Ovary (tissue), 9 donors: Measurements from ENCODE around the gene PAK6. TPM values are rescaled to one million over a fixed set of nuclear protein-coding genes. Genes with fewer than 3 reads are reported as not detected.
A peak's percentile ranks its signal among the peaks of the same experiment; 100 is the strongest.

Source experiments
- DNase-seq, 5 donors: peaks; one replicate each; pipeline ENCODE4 v3.0.0-alpha.2; 2019 to 2020
- H3K27ac ChIP-seq, 2 donors: fragments of 200-600 bp; one replicate each; pipeline versions ENCODE4 v1.5.1 to v1.8.0; 2019 to 2022
- H3K27me3 ChIP-seq: fragments of 200-600 bp; one replicate; pipeline ENCODE4 v1.8.0; 2022
- H3K36me3 ChIP-seq: fragments of 200-600 bp; sonication (generic); one replicate; pipeline ENCODE4 v1.5.1; 2019
- H3K4me1 ChIP-seq: one replicate; pipeline ENCODE4 v1.8.1; 2013; ENCODE audit warnings: mild to moderate bottlenecking, moderate library complexity; ENCODE audit not compliant: insufficient read depth
- H3K4me3 ChIP-seq: fragments of 200-600 bp; sonication (generic); one replicate; pipeline ENCODE4 v1.5.1; 2017
- H3K9me3 ChIP-seq, 2 donors: fragments of 200-600 bp in 1 of 2; sonication (generic) in 1 of 2; one replicate each; pipeline versions ENCODE4 v1.5.1 to v1.8.1; 2013 to 2019; ENCODE audit warnings: mild to moderate bottlenecking in 1 of 2, moderate library complexity in 1 of 2
- EP300 ChIP-seq: sonication (generic); formaldehyde crosslinking; IDR thresholded peaks from one replicate; pipeline ENCODE4 v1.6.1; 2017; ENCODE audit warnings: antibody characterized with exemption
- POLR2A ChIP-seq: fragments of 450-650 bp; IDR thresholded peaks from one replicate; pipeline ENCODE4 v1.6.1; 2017; ENCODE audit warnings: antibody characterized with exemption, mild to moderate bottlenecking, moderate library complexity
- WGBS, 3 donors: extraction: QIAGEN DNeasy Blood & Tissue Kit in 1 of 3; methylation state at CpG; one replicate each; pipeline versions ENCODE4 v1.1.5 to v1.1.7; 2013 to 2017; 5-methylcytosine and 5-hydroxymethylcytosine counted together
- intact Hi-C, 4 donors: fragments of 100-400 bp; cut with DNase I; formaldehyde crosslinking; loops; one replicate each; pipeline versions ENCODE4 v1.11.0 to v1.15.1; 2022 to 2023
- polyA plus RNA-seq, 2 donors: library from polyadenylated mRNA; stranded (reverse); fragments of 200-250 nt in 1 of 2; fragments of 350-450 nt in 1 of 2; fragmentation: Illumina TruSeq in 1 of 2; extraction: RNeasy Lipid Tissue Mini Kit (QIAGEN cat#74804) in 1 of 2; gene quantifications; one replicate each; pipeline ENCODE4 v1.2.3, GENCODE V29; 2013 to 2014
- total RNA-seq, 7 donors: library from RNA; depleted of rRNA in 2 of 7; stranded (reverse); fragments of >200 nt in 2 of 7; fragmentation: NEBNext Ultra II Directional in 3 of 7; extraction: Animal tissue kit (Norgen Biotek cat#: 25700) in 3 of 7; gene quantifications; one replicate each; pipeline versions ENCODE4 v1.1.0 to v1.2.4, GENCODE V29; 2016 to 2023
- TF ChIP-seq, protein P1 (sequence below), 3 donors: fragments of 450-650 bp in 2 of 3; fragments of 200-600 bp in 1 of 3; IDR thresholded peaks; one replicate each; pipeline versions ENCODE4 v1.5.1 to v1.8.0; 2016 to 2022; ENCODE audit warnings: antibody characterized with exemption in 3 of 3, mild to moderate bottlenecking in 1 of 3
- donor health status: DM: no; HTN: no; CAD: no; lungs with moderate emphysema.
- donor health status: DM: no; HTN: no; CAD: no.
- donor health status: Bipolar disorder and iron deficiency.
- donor health status: DM: yes; HTN: yes; CAD: no.
- donor health status: DM: no; HTN: no; CAD: no.
- donor health status: DM: yes; HTN: yes; CAD: no.

Gene PAK6
- total and polyA plus RNA-seq, 9 donors = 0.36 to 6.7 (median 1.5) TPM

DNA sequence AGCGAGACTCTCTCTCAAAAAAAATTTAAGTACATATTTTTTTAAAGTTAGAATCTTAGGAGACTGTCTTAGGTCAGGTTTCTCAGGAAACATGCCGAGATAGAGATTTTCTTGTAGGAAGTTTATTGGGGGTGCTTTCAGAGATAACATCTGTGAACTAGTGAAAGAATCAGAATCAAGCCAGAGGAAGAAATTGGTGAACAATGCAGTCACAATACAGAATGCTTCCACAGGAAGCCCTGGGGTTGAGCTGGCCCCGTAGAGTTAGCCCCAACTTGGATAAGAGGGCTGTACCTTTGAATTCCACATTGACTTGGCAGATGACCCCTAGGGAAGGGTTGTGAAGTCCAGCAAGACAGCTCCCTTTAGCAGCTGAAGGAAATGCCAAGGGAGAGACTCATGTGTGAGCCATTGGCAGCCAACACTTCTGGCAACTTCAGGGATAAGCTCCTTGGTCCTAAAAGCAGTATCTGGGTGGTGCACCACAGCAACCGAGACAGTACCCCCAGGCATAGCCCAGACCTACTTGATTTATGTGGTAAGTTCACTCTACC, 75.9 kb downstream of the PAK6 start:
- WGBS, 3 donors = 79 to 85% (median 79%) methylated on average over 4 of the region's 4 CpGs
- H3K36me3 ChIP-seq = no peaks in the 10 kb centered on the region
- intact Hi-C loops = no loop called here
- H3K9me3 ChIP-seq = no peaks in the 10 kb centered on the region
- H3K4me1 ChIP-seq = no peaks in the 10 kb centered on the region
- TF ChIP-seq EP300 (no peak), POLR2A (no peak)
- TF ChIP-seq, protein P1, sequence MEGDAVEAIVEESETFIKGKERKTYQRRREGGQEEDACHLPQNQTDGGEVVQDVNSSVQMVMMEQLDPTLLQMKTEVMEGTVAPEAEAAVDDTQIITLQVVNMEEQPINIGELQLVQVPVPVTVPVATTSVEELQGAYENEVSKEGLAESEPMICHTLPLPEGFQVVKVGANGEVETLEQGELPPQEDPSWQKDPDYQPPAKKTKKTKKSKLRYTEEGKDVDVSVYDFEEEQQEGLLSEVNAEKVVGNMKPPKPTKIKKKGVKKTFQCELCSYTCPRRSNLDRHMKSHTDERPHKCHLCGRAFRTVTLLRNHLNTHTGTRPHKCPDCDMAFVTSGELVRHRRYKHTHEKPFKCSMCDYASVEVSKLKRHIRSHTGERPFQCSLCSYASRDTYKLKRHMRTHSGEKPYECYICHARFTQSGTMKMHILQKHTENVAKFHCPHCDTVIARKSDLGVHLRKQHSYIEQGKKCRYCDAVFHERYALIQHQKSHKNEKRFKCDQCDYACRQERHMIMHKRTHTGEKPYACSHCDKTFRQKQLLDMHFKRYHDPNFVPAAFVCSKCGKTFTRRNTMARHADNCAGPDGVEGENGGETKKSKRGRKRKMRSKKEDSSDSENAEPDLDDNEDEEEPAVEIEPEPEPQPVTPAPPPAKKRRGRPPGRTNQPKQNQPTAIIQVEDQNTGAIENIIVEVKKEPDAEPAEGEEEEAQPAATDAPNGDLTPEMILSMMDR (IDR thresholded peaks at IDR 0.05) = no peak
- DNase-seq = no peak
- no peak overlapping the region for H3K4me3 ChIP-seq
- no peaks in the 10 kb centered on the region for H3K27me3 ChIP-seq
- H3K27ac ChIP-seq = no peak overlapping the region

DNA sequence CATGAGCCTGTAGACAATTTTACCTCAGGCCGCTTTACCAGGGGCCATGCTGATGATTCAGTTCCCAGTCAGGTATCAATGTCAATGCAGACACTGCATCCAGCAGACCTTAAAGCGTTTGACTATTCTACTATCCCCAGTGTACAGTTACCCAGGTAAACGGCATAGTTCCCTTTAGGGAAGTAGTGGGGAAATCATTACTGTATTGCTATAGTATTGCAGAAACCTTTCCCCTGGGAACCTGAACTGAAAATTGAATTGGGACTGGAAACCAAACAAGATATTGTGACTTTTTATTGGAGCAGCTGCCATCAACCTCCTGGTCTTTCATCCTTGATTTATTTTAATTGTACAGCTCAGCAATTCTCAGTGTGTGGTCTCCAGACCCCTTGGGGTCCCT, 78.1 kb downstream of the PAK6 start:
- no peak overlapping the region for H3K27ac ChIP-seq
- H3K4me1 ChIP-seq = no peaks in the 10 kb centered on the region
- no peak overlapping the region for H3K4me3 ChIP-seq
- DNase-seq = no peak
- no peaks in the 10 kb centered on the region for H3K9me3 ChIP-seq
- 77 to 82% (median 79%) methylated on average over 3 of the region's 3 CpGs for WGBS, 3 donors
- no peaks in the 10 kb centered on the region for H3K27me3 ChIP-seq
- no peaks in the 10 kb centered on the region for H3K36me3 ChIP-seq
- intact Hi-C loops = no loop called here
- TF ChIP-seq POLR2A (no peak), EP300 (no peak)
- TF ChIP-seq, protein P1 (IDR thresholded peaks at IDR 0.05) = no peak

DNA sequence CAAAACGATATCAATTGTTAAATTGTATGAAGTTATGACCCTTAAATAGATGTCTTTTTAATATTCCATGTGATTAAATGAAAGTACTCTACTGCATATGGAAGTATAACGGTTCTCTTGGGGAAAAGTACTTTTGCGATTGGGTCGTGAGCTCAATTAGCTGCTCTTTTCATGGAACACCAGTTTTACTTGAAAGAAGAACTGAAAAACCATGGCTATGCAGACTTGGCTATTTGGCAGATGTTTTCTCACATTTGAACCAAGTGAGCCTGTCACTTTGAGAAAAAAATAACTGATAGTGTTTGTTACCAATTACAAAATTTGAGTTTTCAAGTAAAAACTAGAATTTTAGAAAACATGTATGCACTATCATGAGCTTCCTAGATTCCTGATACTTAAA, 78.7 kb downstream of the PAK6 start:
- WGBS, 3 donors = 76 to 77% (median 76%) methylated on average over 4 of the region's 4 CpGs
- Histone ChIP-seq H3K36me3 (no peaks in the 10 kb centered on the region), H3K9me3 (no peaks in the 10 kb centered on the region), H3K4me3 (no peak overlapping the region), H3K27me3 (no peaks in the 10 kb centered on the region), H3K4me1 (no peaks in the 10 kb centered on the region), H3K27ac (no peak overlapping the region)
- DNase-seq = no peak
- intact Hi-C loops = no loop called here
- TF ChIP-seq, protein P1 (IDR thresholded peaks at IDR 0.05) = no peak
- TF ChIP-seq EP300 = no peak
- TF ChIP-seq POLR2A = no peak

DNA sequence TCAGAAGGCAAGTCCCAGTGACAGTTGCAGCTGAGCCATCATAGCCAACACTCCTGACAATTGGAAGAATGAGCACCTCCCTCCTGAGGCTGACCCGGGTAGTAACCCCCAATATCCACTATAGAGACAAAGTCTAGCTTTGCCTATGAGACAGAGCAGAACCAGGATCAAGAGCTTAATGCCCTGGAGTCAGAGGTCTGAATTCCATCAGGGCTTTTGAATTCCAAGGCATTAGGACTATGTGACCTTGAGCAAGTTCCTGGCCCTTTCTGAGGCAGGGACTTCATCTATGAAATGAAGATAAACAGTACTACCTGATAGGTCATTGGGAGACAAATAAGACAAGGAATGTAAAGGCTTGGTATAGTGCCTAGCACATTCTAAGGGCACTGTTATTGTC, 81.5 kb downstream of the PAK6 start:
- no peak for TF ChIP-seq POLR2A
- TF ChIP-seq EP300 = no peak
- TF ChIP-seq, protein P1 (IDR thresholded peaks at IDR 0.05) = no peak
- no peaks in the 10 kb centered on the region for H3K36me3 ChIP-seq
- intact Hi-C loops = loop anchor here in 1 of 4 donors (2.0 to 5.0 kb wide), 2 partner anchors 37 to 100 kb away; partner anchors contain the start of gene DISP2
- no peak overlapping the region for H3K27ac ChIP-seq
- H3K4me1 ChIP-seq = peaks cover 4% of the 10 kb centered on the region
- no peaks in the 10 kb centered on the region for H3K27me3 ChIP-seq
- no peak overlapping the region for H3K4me3 ChIP-seq
- WGBS, 3 donors = 90 to 100% (median 93%) methylated on average over 1 of the region's 1 CpG
- peak in 1 of 5 donors; percentile 13 for DNase-seq
- H3K9me3 ChIP-seq = no peaks in the 10 kb centered on the region
